Measurements from ENCODE around the gene PLXNA4. TPM values are rescaled to one million over a fixed set of nuclear protein-coding genes. Genes with fewer than 3 reads are reported as not detected.

Gene PLXNA4
- total and polyA plus RNA-seq, 2 experiments from 2014 or later = 7.3 to 33.3 TPM

- Histone ChIP-seq H3K36me3 (no peaks in the 10 kb centered on the region), H3K9me3 (ENCODE audit: low read depth) (no peaks in the 10 kb centered on the region), H3K27ac (no peak overlapping the region), H3K4me3 (no peak overlapping the region), H3K27me3 (no peaks in the 10 kb centered on the region), H3K4me1 (ENCODE audit: low read depth) (peaks cover 28% of the 10 kb centered on the region)
- no peak for DNase-seq (ENCODE audit: low read depth in 1 of 2, low spot score in 1 of 2)
- TF ChIP-seq, protein P1, sequence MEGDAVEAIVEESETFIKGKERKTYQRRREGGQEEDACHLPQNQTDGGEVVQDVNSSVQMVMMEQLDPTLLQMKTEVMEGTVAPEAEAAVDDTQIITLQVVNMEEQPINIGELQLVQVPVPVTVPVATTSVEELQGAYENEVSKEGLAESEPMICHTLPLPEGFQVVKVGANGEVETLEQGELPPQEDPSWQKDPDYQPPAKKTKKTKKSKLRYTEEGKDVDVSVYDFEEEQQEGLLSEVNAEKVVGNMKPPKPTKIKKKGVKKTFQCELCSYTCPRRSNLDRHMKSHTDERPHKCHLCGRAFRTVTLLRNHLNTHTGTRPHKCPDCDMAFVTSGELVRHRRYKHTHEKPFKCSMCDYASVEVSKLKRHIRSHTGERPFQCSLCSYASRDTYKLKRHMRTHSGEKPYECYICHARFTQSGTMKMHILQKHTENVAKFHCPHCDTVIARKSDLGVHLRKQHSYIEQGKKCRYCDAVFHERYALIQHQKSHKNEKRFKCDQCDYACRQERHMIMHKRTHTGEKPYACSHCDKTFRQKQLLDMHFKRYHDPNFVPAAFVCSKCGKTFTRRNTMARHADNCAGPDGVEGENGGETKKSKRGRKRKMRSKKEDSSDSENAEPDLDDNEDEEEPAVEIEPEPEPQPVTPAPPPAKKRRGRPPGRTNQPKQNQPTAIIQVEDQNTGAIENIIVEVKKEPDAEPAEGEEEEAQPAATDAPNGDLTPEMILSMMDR (IDR thresholded peaks at IDR 0.05; ENCODE audit: low read depth, low read length) = no peak
Observed at GRCh38 chr7:132433301-132433700, 143.0 kb downstream of the PLXNA4 start.

- Histone ChIP-seq H3K9me3 (ENCODE audit: low read depth) (no peaks in the 10 kb centered on the region), H3K4me3 (no peak overlapping the region), H3K36me3 (no peaks in the 10 kb centered on the region), H3K4me1 (ENCODE audit: low read depth) (peaks cover 9% of the 10 kb centered on the region), H3K27ac (no peak overlapping the region), H3K27me3 (no peaks in the 10 kb centered on the region)
- peak in 1 of 2 donors; percentile 97 for DNase-seq (ENCODE audit: low read depth in 1 of 2, low spot score in 1 of 2)
- TF ChIP-seq, protein P1 (IDR thresholded peaks at IDR 0.05; ENCODE audit: low read depth, low read length) = no peak
Observed at GRCh38 chr7:132430861-132431822, 145.1 kb downstream of the PLXNA4 start.

DNA sequence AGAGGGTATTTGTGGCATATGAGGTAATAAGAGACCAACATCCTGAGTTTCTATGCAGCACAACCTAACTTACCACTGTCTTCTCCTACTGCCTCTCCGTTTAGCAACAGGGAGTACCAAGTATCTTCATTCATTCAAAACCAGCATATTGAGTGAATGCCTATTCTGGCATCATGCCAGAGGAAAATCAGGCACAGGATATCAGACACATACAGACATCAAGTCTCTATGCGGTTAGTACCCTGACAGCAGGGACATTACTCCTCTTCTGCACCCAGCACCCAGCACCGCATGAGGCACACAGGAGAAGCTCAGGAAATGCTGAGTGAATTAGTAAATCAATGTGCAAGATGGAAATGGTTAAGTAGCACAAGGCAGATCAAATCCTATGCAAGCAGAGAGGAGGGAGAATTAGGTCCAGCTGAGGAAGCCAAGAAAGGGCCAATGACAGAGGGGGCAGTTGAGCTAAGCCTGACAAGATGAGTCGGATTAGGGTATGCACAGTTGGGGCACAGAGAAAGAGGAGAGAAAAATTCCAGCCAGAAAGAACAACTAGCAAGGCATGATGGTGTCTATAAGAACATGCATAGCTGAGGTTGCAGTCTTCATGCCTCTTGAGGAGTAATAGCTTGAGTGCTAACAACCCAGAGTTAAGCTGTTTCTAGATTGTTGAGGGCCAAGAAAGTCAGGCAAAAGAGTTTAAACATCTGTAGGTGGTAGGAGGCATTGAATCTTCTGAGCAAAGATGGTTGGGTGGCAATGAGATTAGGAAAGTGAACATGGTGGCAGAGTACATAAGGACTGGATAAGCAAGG is 146.0 kb downstream of the PLXNA4 start:
- no peaks in the 10 kb centered on the region for H3K36me3 ChIP-seq
- H3K4me3 ChIP-seq = no peak overlapping the region
- no peaks in the 10 kb centered on the region for H3K9me3 ChIP-seq (ENCODE audit: low read depth)
- DNase-seq (ENCODE audit: low read depth in 1 of 2, low spot score in 1 of 2) = no peak
- H3K27me3 ChIP-seq = no peaks in the 10 kb centered on the region
- H3K27ac ChIP-seq = no peak overlapping the region
- TF ChIP-seq, protein P1 (IDR thresholded peaks at IDR 0.05; ENCODE audit: low read depth, low read length) = no peak
- peaks cover 10% of the 10 kb centered on the region for H3K4me1 ChIP-seq (ENCODE audit: low read depth)

DNA sequence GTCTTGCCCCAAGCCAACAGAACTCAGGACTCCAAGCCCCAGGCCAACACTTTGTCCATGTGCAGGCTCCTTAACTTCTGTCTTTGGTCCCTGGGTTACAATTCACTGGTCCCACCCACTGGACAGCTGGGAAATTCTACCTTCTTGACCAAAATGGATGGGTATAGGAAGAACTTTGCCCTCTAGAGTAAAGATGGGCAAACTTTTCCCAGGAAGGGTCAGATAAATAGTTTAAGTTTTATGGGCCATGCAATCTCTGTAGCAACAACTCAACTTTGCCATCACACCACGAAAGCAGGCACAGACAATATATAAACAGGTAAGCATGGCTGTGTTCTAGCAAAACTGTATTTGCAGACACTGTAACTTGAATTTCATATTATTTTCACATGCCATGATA is 147.1 kb downstream of the PLXNA4 start:
- Histone ChIP-seq H3K9me3 (ENCODE audit: low read depth) (no peaks in the 10 kb centered on the region), H3K36me3 (no peaks in the 10 kb centered on the region), H3K27ac (no peak overlapping the region), H3K4me3 (no peak overlapping the region), H3K4me1 (ENCODE audit: low read depth) (peaks cover 20% of the 10 kb centered on the region), H3K27me3 (no peaks in the 10 kb centered on the region)
- TF ChIP-seq, protein P1 (IDR thresholded peaks at IDR 0.05; ENCODE audit: low read depth, low read length) = no peak
- DNase-seq (ENCODE audit: low read depth in 1 of 2, low spot score in 1 of 2) = no peak

- DNase-seq (ENCODE audit: low read depth in 1 of 2, low spot score in 1 of 2) = peak in 1 of 2 donors; percentile 81
- no peak overlapping the region for H3K4me3 ChIP-seq
- H3K9me3 ChIP-seq (ENCODE audit: low read depth) = no peaks in the 10 kb centered on the region
- H3K36me3 ChIP-seq = no peaks in the 10 kb centered on the region
- H3K4me1 ChIP-seq (ENCODE audit: low read depth) = peaks cover 25% of the 10 kb centered on the region
- H3K27me3 ChIP-seq = no peaks in the 10 kb centered on the region
- no peak overlapping the region for H3K27ac ChIP-seq
- TF ChIP-seq, protein P1 (IDR thresholded peaks at IDR 0.05; ENCODE audit: low read depth, low read length) = no peak
Observed at GRCh38 chr7:132428247-132428919, 147.9 kb downstream of the PLXNA4 start.
